Measurements from ENCODE around the gene NAGK. TPM values are rescaled to one million over a fixed set of nuclear protein-coding genes. Genes with fewer than 3 reads are reported as not detected.

Gene NAGK
- total and polyA plus RNA-seq, 9 of the 15 experiments (the other 6 are each of a cell fraction or from before 2014, with no cell fraction given), result 4.9 to 14.9 (median 10.6) TPM

GRCh38 chr2:71100195-71100964 lies 31.9 kb downstream of the NAGK start (continued):
- TF ChIP-seq EHMT2 (IDR thresholded peaks at IDR 0.05) (0 out of 2 replicates have a peak, but pooled peaks have one; percentile 42), RCOR1 (IDR thresholded peaks at IDR 0.05; ENCODE audit: borderline replicate concordance in 1 of 2, low read depth in 2 of 2, low read length in 2 of 2) (peak in 1 of 2 experiments; percentile 10; a peak in 1 of 4 replicates), RBFOX2 (IDR thresholded peaks at IDR 0.05; ENCODE audit: low read depth, low read length) (no peak), YY1 (IDR thresholded peaks at IDR 0.05; ENCODE audit: borderline replicate concordance in 1 of 3, control insufficient read depth in 1 of 3, extremely low read depth in 1 of 3, insufficient read depth in 3 of 3, insufficient read length in 1 of 3, insufficient replicate concordance in 2 of 3, low read depth in 1 of 3, low read length in 2 of 3) (peak in 2 of 3 experiments; percentile 30 to 86), CREM (IDR thresholded peaks at IDR 0.05; ENCODE audit: low read depth) (0 out of 2 replicates have a peak, but pooled peaks have one; percentile 3), RAD21 (CRISPR knock-in tag; conservative IDR thresholded peaks at IDR 0.05 in 1 of 2, IDR thresholded peaks at IDR 0.05 in 1 of 2) (peak; percentile 36 to 72; a peak in 3 of 4 replicates), MAZ (CRISPR knock-in tag; conservative IDR thresholded peaks at IDR 0.05 in 1 of 2, IDR thresholded peaks at IDR 0.05 in 1 of 2) (peak in 1 of 2 experiments; percentile 47; a peak in 1 of 4 replicates), KLF16 (IDR thresholded peaks at IDR 0.05) (peak; percentile 59; the same call in 1 of the 2 replicates), SMC3 (conservative IDR thresholded peaks at IDR 0.05; ENCODE audit: insufficient read depth, low read depth, low read length) (peak; percentile 35; the same call in 1 of the 2 replicates), C11orf30 (IDR thresholded peaks at IDR 0.05; ENCODE audit: low read depth) (peak; percentile 32), ZNF316 (IDR thresholded peaks at IDR 0.05) (peak; percentile 12; the same call in 1 of the 2 replicates), ATF1 (CRISPR knock-in tag; IDR thresholded peaks at IDR 0.05) (no peak), ATF1 (tag; IDR thresholded peaks at IDR 0.05) (0 out of 2 replicates have a peak, but pooled peaks have one; percentile 16)
- TF ChIP-seq, protein P1, sequence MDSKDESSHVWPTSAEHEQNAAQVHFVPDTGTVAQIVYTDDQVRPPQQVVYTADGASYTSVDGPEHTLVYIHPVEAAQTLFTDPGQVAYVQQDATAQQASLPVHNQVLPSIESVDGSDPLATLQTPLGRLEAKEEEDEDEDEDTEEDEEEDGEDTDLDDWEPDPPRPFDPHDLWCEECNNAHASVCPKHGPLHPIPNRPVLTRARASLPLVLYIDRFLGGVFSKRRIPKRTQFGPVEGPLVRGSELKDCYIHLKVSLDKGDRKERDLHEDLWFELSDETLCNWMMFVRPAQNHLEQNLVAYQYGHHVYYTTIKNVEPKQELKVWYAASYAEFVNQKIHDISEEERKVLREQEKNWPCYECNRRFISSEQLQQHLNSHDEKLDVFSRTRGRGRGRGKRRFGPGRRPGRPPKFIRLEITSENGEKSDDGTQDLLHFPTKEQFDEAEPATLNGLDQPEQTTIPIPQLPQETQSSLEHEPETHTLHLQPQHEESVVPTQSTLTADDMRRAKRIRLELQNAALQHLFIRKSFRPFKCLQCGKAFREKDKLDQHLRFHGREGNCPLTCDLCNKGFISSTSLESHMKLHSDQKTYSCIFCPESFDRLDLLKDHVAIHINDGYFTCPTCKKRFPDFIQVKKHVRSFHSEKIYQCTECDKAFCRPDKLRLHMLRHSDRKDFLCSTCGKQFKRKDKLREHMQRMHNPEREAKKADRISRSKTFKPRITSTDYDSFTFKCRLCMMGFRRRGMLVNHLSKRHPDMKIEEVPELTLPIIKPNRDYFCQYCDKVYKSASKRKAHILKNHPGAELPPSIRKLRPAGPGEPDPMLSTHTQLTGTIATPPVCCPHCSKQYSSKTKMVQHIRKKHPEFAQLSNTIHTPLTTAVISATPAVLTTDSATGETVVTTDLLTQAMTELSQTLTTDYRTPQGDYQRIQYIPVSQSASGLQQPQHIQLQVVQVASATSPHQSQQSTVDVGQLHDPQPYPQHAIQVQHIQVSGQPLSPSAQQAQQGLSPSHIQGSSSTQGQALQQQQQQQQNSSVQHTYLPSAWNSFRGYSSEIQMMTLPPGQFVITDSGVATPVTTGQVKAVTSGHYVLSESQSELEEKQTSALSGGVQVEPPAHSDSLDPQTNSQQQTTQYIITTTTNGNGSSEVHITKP (IDR thresholded peaks at IDR 0.05; ENCODE audit: partially characterized antibody), result no peak

Data from K562 (cell line).